ENCODE data around the gene MAD1L1. TPM values are rescaled to one million over a fixed set of nuclear protein-coding genes. Genes with fewer than 3 reads are reported as not detected.

MAD1L1 gene
- total and polyA plus RNA-seq, 2 of the 4 experiments (the other 2 are of a cell fraction): 29.0 to 40.9 TPM

DNA sequence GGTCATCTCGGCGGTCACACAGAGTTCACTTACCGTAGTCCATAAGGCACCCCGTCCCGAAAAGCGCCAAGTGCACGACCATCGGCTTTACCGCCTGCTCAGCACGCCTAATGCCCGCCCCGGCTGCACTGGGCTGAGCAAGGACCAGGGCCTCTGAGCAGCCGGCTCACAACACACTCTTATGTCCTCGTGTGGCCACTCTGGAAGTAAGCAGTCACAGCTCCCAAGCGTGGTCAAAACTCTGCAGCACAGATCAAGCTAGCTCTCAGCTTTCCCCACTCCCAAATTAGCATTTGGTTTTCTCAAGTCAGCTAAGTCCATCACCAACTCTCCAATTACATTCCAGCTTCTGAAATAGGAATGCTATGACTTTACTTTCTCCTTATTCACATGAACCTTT, 57.7 kb downstream of the MAD1L1 start:
- Histone ChIP-seq H3K9ac (ENCODE audit: low read depth, low read length) (no peak overlapping the region), H3K4me3 (ENCODE audit: insufficient read depth, low read depth, low read length) (no peak overlapping the region), H2BK15ac (ENCODE audit: low read depth, low read length) (no peak overlapping the region), H3K79me1 (ENCODE audit: low read depth in 1 of 2, low read length in 2 of 2) (peaks cover 10 to 43% of the 10 kb centered on the region in 2 experiments; a peak in 3 of 4 replicates), H4K5ac (ENCODE audit: low read depth, low read length) (no peak overlapping the region; the same call in 1 of the 2 replicates), H3K18ac (ENCODE audit: low read depth, low read length) (peak overlapping the region; percentile 6; the same call in 1 of the 2 replicates), H3K4ac (ENCODE audit: low read depth, low read length) (peak overlapping the region; percentile 81), H3K27me3 (ENCODE audit: control insufficient read depth, insufficient read depth, low read length) (peaks cover 4% of the 10 kb centered on the region; the same call in 1 of the 2 replicates), H3K4me1 (ENCODE audit: control insufficient read depth, insufficient read depth, low read length) (peaks cover 24% of the 10 kb centered on the region), H4K91ac (ENCODE audit: insufficient read depth, low read depth, low read length) (peak overlapping the region; percentile 49; the same call in 1 of the 2 replicates), H2AK9ac (replicated peaks; ENCODE audit: low read depth, low read length, poor library complexity) (peak overlapping the region; percentile 47), H3K23ac (ENCODE audit: low read depth, low read length) (no peak overlapping the region), H3K9me3 (ENCODE audit: control insufficient read depth, insufficient read depth, low read length) (no peaks in the 10 kb centered on the region), H3K27ac (ENCODE audit: insufficient read depth, low read length) (peak overlapping the region; percentile 39; the same call in 1 of the 2 replicates), H2AK5ac (ENCODE audit: low read depth, low read length) (peak overlapping the region; percentile 67), H2AFZ (replicated peaks; ENCODE audit: low read length, poor library complexity) (no peak overlapping the region), H3K36me3 (ENCODE audit: control insufficient read depth, insufficient read depth, low read length) (peaks cover 9% of the 10 kb centered on the region; the same call in 1 of the 2 replicates), H3K56ac (ENCODE audit: extremely low read depth, insufficient read depth, low read length) (no peak overlapping the region), H2BK120ac (ENCODE audit: low read depth, low read length) (peak overlapping the region; percentile 73), H3K9me1 (ENCODE audit: insufficient read depth, low read length) (peaks cover 37% of the 10 kb centered on the region), H3K14ac (replicated peaks; ENCODE audit: low read depth, low read length) (peak overlapping the region; percentile 76; the same call in 1 of the 2 replicates), H2BK20ac (ENCODE audit: low read depth, low read length) (peak overlapping the region; percentile 60), H2BK5ac (ENCODE audit: low read depth, low read length, poor library complexity, severe bottlenecking) (peak overlapping the region; percentile 27), H3K4me2 (ENCODE audit: low read depth, low read length) (peak overlapping the region; percentile 20; the same call in 1 of the 2 replicates), H4K8ac (ENCODE audit: low read depth in 2 of 2, low read length in 2 of 2) (peak overlapping the region in 1 of 2 experiments; percentile 36; a peak in 2 of 4 replicates), H4K20me1 (ENCODE audit: insufficient read depth, low read length) (peaks cover 40% of the 10 kb centered on the region)
- POLR2A ChIA-PET (ENCODE audit: unreplicated experiment): no interaction called here
- DNase-seq: no peak
- BruUV-seq (replicated peaks): no TSS peak
- 63% methylated on average over 4 of the region's 15 CpGs; no CpG with 5 or more reads in 1 of the 2 experiments for WGBS, 2 experiments (ENCODE audit: extremely low coverage in 2 of 2, insufficient read length in 1 of 2)
- CTCF ChIA-PET: interaction anchor here (0.7 kb wide), 1 partner anchor 169 kb away, joined by 4 read pairs; no protein-coding TSS in a partner anchor
- intact Hi-C loops (cut with micrococcal nuclease) (no loop called here), in situ Hi-C loops (cut with MboI; ENCODE audit: low sequenced_read_pairs) (no loop called here), dilution Hi-C loops (cut with HindIII; ENCODE audit: low sequenced_read_pairs, unreplicated experiment) (no loop called here)
- ATAC-seq (ENCODE audit: low read depth): peak; percentile 36
- no peak for TF ChIP-seq FOS (IDR thresholded peaks at IDR 0.05; ENCODE audit: low read depth, low read length)
- no peak; the same call in 1 of the 2 replicates for TF ChIP-seq RAD21 (IDR thresholded peaks at IDR 0.05; ENCODE audit: low read length)
- TF ChIP-seq MAZ (IDR thresholded peaks at IDR 0.05; ENCODE audit: borderline replicate concordance, low read depth, low read length): no peak
- no peak for TF ChIP-seq MXI1 (IDR thresholded peaks at IDR 0.05; ENCODE audit: borderline replicate concordance, low read depth, low read length)
- TF ChIP-seq, protein P1, sequence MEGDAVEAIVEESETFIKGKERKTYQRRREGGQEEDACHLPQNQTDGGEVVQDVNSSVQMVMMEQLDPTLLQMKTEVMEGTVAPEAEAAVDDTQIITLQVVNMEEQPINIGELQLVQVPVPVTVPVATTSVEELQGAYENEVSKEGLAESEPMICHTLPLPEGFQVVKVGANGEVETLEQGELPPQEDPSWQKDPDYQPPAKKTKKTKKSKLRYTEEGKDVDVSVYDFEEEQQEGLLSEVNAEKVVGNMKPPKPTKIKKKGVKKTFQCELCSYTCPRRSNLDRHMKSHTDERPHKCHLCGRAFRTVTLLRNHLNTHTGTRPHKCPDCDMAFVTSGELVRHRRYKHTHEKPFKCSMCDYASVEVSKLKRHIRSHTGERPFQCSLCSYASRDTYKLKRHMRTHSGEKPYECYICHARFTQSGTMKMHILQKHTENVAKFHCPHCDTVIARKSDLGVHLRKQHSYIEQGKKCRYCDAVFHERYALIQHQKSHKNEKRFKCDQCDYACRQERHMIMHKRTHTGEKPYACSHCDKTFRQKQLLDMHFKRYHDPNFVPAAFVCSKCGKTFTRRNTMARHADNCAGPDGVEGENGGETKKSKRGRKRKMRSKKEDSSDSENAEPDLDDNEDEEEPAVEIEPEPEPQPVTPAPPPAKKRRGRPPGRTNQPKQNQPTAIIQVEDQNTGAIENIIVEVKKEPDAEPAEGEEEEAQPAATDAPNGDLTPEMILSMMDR (conservative IDR thresholded peaks at IDR 0.05; ENCODE audit: low read depth, low read length): no peak
- TF ChIP-seq BHLHE40 (IDR thresholded peaks at IDR 0.05; ENCODE audit: low read depth, low read length): no peak
